ENCODE measurements around the gene SERPINB12.

Gene SERPINB12, protein sequence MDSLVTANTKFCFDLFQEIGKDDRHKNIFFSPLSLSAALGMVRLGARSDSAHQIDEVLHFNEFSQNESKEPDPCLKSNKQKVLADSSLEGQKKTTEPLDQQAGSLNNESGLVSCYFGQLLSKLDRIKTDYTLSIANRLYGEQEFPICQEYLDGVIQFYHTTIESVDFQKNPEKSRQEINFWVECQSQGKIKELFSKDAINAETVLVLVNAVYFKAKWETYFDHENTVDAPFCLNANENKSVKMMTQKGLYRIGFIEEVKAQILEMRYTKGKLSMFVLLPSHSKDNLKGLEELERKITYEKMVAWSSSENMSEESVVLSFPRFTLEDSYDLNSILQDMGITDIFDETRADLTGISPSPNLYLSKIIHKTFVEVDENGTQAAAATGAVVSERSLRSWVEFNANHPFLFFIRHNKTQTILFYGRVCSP

DNA sequence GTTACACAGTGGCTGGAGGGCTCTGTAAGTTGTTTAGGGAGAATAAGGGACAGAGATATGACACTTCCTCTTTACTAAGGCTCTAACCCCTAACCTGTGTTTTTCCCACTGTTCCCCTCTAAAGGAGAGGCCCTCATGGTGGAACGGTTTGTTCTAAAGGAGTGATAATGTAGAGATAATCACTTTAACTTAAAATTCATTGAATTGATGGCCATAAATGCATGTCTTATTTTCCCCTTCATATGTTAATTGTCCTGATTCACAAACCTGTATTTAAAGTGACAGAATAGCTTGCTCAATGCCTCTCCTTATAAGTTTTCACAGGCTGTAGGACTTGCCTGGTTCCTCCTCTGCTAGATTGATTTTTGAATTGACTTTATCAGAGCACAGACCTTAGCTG, at the start of gene SERPINB12:
Gene SERPINB12, plus strand, starts transcription at position 301 of the 400 bp plus-strand sequence. CDS start 13,791 bp downstream, outside the sequence.
- H3K27me3 ChIP-seq (ENCODE audit: control insufficient read depth in 5 of 5, insufficient read depth in 4 of 5, low read length in 5 of 5): no peaks in the 10 kb centered on the region
- H3K4me1 ChIP-seq (ENCODE audit: control insufficient read depth in 5 of 5, insufficient read depth in 5 of 5, low read length in 5 of 5): peaks cover 0 to 10% (median 6%) of the 10 kb centered on the region in 5 donors
- no peaks in the 10 kb centered on the region for H3K9me3 ChIP-seq (ENCODE audit: control insufficient read depth in 5 of 5, low read length in 5 of 5)
- no peaks in the 10 kb centered on the region for H3K36me3 ChIP-seq (ENCODE audit: control insufficient read depth in 5 of 5, insufficient read depth in 5 of 5, low read length in 5 of 5)
- H3K9ac ChIP-seq (ENCODE audit: low read length in 5 of 5): no peak within 1 kb of the TSS
- H3K4me3 ChIP-seq (ENCODE audit: low read depth in 1 of 5, low read length in 5 of 5): no peak within 1 kb of the TSS
- no peak within 1 kb of the TSS for H3K27ac ChIP-seq (ENCODE audit: low read depth, low read length)

DNA sequence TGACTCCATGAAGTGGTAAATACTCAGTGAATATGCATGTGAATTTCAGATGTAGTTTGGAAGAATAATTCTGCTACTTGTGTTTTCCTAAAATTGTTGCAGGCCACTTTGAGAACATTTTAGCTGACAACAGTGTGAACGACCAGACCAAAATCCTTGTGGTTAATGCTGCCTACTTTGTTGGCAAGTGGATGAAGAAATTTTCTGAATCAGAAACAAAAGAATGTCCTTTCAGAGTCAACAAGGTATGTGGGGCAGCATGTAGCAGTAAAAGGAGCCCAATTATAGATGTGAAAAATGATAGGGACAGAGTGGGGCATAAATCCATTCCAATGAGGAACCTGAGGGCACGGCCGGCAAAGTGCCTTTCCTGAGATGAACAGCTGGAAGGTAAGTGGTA, 49.3 kb upstream of the SERPINB12 start:
- Histone ChIP-seq H3K9me3 (ENCODE audit: control insufficient read depth in 5 of 5, low read length in 5 of 5) (no peaks in the 10 kb centered on the region), H3K9ac (ENCODE audit: low read length in 5 of 5) (no peak overlapping the region), H3K27ac (ENCODE audit: low read depth, low read length) (no peak overlapping the region)

DNA sequence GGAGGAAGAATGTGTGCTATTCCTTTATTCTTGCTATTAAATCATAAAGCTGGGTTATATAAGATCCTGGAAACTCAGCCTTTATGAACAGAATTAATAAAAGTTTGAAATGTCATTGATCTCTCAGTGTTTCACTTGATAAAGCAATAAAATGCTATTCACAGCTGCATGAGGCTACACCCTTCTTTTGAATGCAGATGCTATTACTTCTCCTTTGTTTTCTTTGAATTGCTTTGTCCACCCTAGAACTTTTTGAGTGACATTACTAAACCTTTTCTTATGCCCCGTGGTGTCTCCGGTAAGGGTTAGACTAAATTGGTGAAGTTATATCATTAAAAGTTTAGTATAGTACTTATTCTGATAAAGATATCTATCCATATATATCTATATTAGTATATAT, 46.5 kb upstream of the SERPINB12 start:
- H3K36me3 ChIP-seq (ENCODE audit: control insufficient read depth in 5 of 5, insufficient read depth in 5 of 5, low read length in 5 of 5): no peaks in the 10 kb centered on the region
- no peak overlapping the region for H3K9ac ChIP-seq (ENCODE audit: low read length in 5 of 5)
- no peaks in the 10 kb centered on the region for H3K27me3 ChIP-seq (ENCODE audit: control insufficient read depth in 5 of 5, insufficient read depth in 4 of 5, low read length in 5 of 5)
- H3K9me3 ChIP-seq (ENCODE audit: control insufficient read depth in 5 of 5, low read length in 5 of 5): no peaks in the 10 kb centered on the region
- no peaks in the 10 kb centered on the region for H3K4me1 ChIP-seq (ENCODE audit: control insufficient read depth in 5 of 5, insufficient read depth in 5 of 5, low read length in 5 of 5)
- H3K4me3 ChIP-seq (ENCODE audit: low read depth in 1 of 5, low read length in 5 of 5): no peak overlapping the region
- H3K27ac ChIP-seq (ENCODE audit: low read depth, low read length): no peak overlapping the region

More for the DNA sequence above, 49.3 kb upstream of the SERPINB12 start:
- no peaks in the 10 kb centered on the region for H3K36me3 ChIP-seq (ENCODE audit: control insufficient read depth in 5 of 5, insufficient read depth in 5 of 5, low read length in 5 of 5)
- H3K4me3 ChIP-seq (ENCODE audit: low read depth in 1 of 5, low read length in 5 of 5): no peak overlapping the region
- no peaks in the 10 kb centered on the region for H3K27me3 ChIP-seq (ENCODE audit: control insufficient read depth in 5 of 5, insufficient read depth in 4 of 5, low read length in 5 of 5)
- peaks cover 0 to 7% (median 3%) of the 10 kb centered on the region in 5 donors for H3K4me1 ChIP-seq (ENCODE audit: control insufficient read depth in 5 of 5, insufficient read depth in 5 of 5, low read length in 5 of 5)

DNA sequence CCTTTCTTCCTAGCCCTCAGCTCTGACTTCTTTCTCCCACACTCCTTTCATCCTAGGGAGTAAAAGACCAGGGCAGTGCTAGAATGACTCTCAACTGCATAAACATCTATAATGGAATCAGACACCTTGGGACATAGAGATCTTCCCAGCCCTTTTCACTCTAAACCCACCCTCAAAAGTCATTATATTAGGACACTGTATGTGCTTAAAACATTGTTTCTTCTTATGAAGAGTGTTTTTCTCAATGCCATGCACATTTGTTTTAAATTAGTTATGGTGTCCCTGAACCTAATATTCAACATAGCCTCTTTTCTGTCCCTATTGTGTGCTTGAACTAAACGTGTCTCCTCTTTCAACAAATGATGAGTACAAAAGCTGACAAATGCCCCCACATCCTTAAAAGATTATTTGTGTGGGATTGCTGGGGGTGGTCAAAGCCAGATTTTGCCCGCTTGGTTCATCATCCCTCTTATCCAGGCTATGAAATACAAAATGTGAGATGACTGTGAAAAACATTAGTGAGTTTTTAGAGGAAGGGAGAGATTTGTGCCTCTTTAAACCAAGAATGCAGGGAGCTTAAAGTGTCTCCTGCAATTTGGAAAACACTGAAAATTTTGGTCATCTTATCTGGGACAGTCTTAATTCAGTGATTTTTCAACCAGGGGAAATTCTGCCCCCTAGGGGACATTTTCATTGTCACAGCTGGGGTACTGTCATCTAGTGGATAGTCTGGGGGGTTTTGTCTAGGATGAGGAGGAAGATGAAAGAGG, 36.4 kb upstream of the SERPINB12 start:
- H3K4me1 ChIP-seq (ENCODE audit: control insufficient read depth in 5 of 5, insufficient read depth in 5 of 5, low read length in 5 of 5): no peaks in the 10 kb centered on the region
- H3K9ac ChIP-seq (ENCODE audit: low read length in 5 of 5): no peak overlapping the region
- no peaks in the 10 kb centered on the region for H3K9me3 ChIP-seq (ENCODE audit: control insufficient read depth in 5 of 5, low read length in 5 of 5)
- peaks cover 0 to 4% (median 0%) of the 10 kb centered on the region in 5 donors for H3K27me3 ChIP-seq (ENCODE audit: control insufficient read depth in 5 of 5, insufficient read depth in 4 of 5, low read length in 5 of 5)
- H3K36me3 ChIP-seq (ENCODE audit: control insufficient read depth in 5 of 5, insufficient read depth in 5 of 5, low read length in 5 of 5): no peaks in the 10 kb centered on the region
- H3K27ac ChIP-seq (ENCODE audit: low read depth, low read length): no peak overlapping the region
- no peak overlapping the region for H3K4me3 ChIP-seq (ENCODE audit: low read depth in 1 of 5, low read length in 5 of 5)

DNA sequence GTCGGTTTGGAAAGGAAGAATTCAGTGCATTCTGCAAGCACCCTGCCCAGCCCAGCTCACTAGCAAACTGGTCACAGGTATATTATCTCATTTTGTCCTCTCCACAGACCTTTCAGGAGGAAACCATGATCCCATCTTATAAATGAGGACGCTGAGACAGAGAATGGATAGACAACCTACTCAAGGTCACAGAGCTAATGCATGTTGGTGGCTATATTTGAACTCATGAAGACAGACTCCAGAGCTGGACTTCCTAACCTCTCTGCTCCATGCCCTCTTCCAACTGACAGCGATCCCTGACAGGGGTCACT, 35.9 kb upstream of the SERPINB12 start:
- Histone ChIP-seq H3K9me3 (ENCODE audit: control insufficient read depth in 5 of 5, low read length in 5 of 5) (no peaks in the 10 kb centered on the region), H3K4me3 (ENCODE audit: low read depth in 1 of 5, low read length in 5 of 5) (no peak overlapping the region), H3K9ac (ENCODE audit: low read length in 5 of 5) (no peak overlapping the region), H3K36me3 (ENCODE audit: control insufficient read depth in 5 of 5, insufficient read depth in 5 of 5, low read length in 5 of 5) (no peaks in the 10 kb centered on the region), H3K4me1 (ENCODE audit: control insufficient read depth in 5 of 5, insufficient read depth in 5 of 5, low read length in 5 of 5) (no peaks in the 10 kb centered on the region), H3K27ac (ENCODE audit: low read depth, low read length) (no peak overlapping the region), H3K27me3 (ENCODE audit: control insufficient read depth in 5 of 5, insufficient read depth in 4 of 5, low read length in 5 of 5) (peaks cover 0 to 5% (median 0%) of the 10 kb centered on the region in 5 donors)

DNA sequence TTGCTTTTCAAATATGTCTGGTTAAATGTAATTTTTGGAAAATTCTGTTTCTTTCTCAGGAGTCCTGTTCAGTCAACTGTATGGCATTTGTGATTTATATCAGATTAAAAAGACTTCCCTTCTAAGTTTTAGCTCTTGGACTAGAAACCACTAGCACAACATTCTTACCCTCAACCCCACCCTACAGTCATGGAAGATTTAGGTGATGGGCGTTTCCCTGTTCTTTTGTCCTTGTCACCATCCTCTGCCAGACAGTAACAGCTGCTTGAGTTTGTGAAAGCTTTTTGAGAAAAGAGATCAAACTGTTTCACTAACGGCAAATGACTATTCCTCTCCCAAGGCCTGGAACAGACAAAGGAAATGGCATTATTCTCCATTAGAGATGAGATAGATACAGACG, 33.6 kb upstream of the SERPINB12 start:
- Histone ChIP-seq H3K9me3 (ENCODE audit: control insufficient read depth in 5 of 5, low read length in 5 of 5) (no peaks in the 10 kb centered on the region), H3K27me3 (ENCODE audit: control insufficient read depth in 5 of 5, insufficient read depth in 4 of 5, low read length in 5 of 5) (peaks cover 0 to 5% (median 1%) of the 10 kb centered on the region in 5 donors), H3K4me1 (ENCODE audit: control insufficient read depth in 5 of 5, insufficient read depth in 5 of 5, low read length in 5 of 5) (no peaks in the 10 kb centered on the region), H3K27ac (ENCODE audit: low read depth, low read length) (no peak overlapping the region), H3K36me3 (ENCODE audit: control insufficient read depth in 5 of 5, insufficient read depth in 5 of 5, low read length in 5 of 5) (no peaks in the 10 kb centered on the region), H3K4me3 (ENCODE audit: low read depth in 1 of 5, low read length in 5 of 5) (no peak overlapping the region), H3K9ac (ENCODE audit: low read length in 5 of 5) (no peak overlapping the region)

DNA sequence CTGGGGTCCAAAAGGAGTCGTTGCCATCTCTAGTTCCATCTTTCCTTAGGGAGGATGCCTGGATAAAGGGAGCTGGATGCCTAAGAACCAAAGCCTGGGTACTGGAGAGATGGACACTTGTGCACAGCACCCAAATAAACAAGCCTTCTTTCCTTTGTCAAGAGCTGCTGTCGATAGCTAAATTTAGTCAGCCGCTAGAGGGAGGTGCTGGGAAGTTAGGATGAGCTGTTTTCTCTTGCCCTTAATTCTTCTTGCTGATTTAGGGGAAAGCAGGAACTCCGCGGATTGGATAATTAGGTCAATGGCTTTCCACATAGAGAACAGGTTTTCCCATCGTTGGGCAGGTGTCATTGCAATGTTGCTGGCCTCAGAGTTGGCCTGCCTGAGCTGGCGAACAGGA, 30.9 kb upstream of the SERPINB12 start:
- H3K4me3 ChIP-seq (ENCODE audit: low read depth in 1 of 5, low read length in 5 of 5): no peak overlapping the region
- no peaks in the 10 kb centered on the region for H3K9me3 ChIP-seq (ENCODE audit: control insufficient read depth in 5 of 5, low read length in 5 of 5)
- H3K27me3 ChIP-seq (ENCODE audit: control insufficient read depth in 5 of 5, insufficient read depth in 4 of 5, low read length in 5 of 5): peaks cover 0 to 10% (median 4%) of the 10 kb centered on the region in 5 donors
- no peak overlapping the region for H3K9ac ChIP-seq (ENCODE audit: low read length in 5 of 5)
- H3K27ac ChIP-seq (ENCODE audit: low read depth, low read length): no peak overlapping the region
- H3K36me3 ChIP-seq (ENCODE audit: control insufficient read depth in 5 of 5, insufficient read depth in 5 of 5, low read length in 5 of 5): no peaks in the 10 kb centered on the region
- H3K4me1 ChIP-seq (ENCODE audit: control insufficient read depth in 5 of 5, insufficient read depth in 5 of 5, low read length in 5 of 5): no peaks in the 10 kb centered on the region

DNA sequence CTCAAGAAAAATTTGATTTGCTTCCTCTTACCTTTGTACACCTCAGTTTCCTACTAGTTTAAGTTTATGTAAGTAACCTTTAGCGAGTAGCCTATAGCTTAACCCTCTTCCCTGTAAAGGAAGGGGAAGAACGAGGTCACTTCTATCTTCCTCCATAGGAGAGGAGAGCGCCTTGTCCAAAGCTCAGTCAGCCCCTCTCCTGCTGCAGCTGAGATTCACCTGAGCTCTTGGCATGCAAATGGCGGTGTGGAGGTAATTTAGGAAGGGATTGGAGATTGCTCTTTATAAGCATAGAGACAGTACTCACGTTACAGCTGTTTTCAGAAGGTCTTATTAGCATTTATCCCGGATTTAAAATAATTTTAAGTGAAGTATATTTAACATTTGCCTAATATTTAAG, 27.8 kb upstream of the SERPINB12 start:
- no peaks in the 10 kb centered on the region for H3K9me3 ChIP-seq (ENCODE audit: control insufficient read depth in 5 of 5, low read length in 5 of 5)
- H3K36me3 ChIP-seq (ENCODE audit: control insufficient read depth in 5 of 5, insufficient read depth in 5 of 5, low read length in 5 of 5): no peaks in the 10 kb centered on the region
- peaks cover 0 to 10% (median 4%) of the 10 kb centered on the region in 5 donors for H3K27me3 ChIP-seq (ENCODE audit: control insufficient read depth in 5 of 5, insufficient read depth in 4 of 5, low read length in 5 of 5)
- H3K27ac ChIP-seq (ENCODE audit: low read depth, low read length): no peak overlapping the region
- no peak overlapping the region for H3K9ac ChIP-seq (ENCODE audit: low read length in 5 of 5)
- H3K4me1 ChIP-seq (ENCODE audit: control insufficient read depth in 5 of 5, insufficient read depth in 5 of 5, low read length in 5 of 5): no peaks in the 10 kb centered on the region
- H3K4me3 ChIP-seq (ENCODE audit: low read depth in 1 of 5, low read length in 5 of 5): no peak overlapping the region

DNA sequence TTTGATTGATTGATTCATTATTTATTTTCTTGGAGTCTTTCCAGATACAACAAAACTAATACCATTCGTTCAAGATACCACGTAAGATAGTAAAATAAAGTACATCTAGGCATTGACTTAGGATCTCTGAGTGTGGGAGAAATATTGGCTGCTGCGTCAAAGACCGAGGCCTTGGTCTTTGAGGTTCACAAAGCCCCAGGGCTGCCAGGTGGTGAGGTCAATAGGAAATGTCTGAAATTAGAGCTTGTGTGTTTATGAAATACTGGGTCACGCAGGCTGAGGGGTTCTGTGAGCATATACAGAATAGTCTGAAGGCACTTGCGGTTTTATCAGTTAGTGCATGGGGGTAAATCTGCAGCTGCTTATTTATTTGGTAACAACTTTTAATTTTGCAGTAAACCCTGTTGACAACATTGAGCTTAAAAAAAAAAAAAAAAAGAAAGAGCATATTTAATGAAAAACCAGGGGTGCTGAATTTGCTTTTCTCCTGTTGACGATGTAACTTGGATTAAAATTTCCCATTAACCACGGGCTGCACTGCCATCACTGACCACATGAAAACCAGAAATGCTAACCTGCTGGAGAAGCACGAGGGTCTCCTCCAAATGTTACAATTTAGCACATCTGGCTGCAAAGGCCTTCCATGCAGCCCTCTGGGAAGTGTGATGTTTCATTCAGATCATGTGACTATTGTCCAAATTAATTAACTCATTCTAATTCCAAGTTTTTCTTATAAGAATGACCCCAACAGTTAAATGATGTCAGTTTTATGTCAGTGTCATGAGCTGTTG, 27.1 kb upstream of the SERPINB12 start:
- Histone ChIP-seq H3K4me3 (ENCODE audit: low read depth in 1 of 5, low read length in 5 of 5) (no peak overlapping the region), H3K9me3 (ENCODE audit: control insufficient read depth in 5 of 5, low read length in 5 of 5) (no peaks in the 10 kb centered on the region), H3K27ac (ENCODE audit: low read depth, low read length) (no peak overlapping the region), H3K36me3 (ENCODE audit: control insufficient read depth in 5 of 5, insufficient read depth in 5 of 5, low read length in 5 of 5) (no peaks in the 10 kb centered on the region), H3K27me3 (ENCODE audit: control insufficient read depth in 5 of 5, insufficient read depth in 4 of 5, low read length in 5 of 5) (peaks cover 0 to 10% (median 4%) of the 10 kb centered on the region in 5 donors), H3K4me1 (ENCODE audit: control insufficient read depth in 5 of 5, insufficient read depth in 5 of 5, low read length in 5 of 5) (no peaks in the 10 kb centered on the region), H3K9ac (ENCODE audit: low read length in 5 of 5) (no peak overlapping the region)

Data from subcutaneous abdominal adipose tissue (tissue), 5 donors.